HG03432 (cell line): Measurements from ENCODE around the gene SYMPK.

Experiments
- ATAC-seq: cut with Tn5 transposase; IDR thresholded peaks from one replicate; pipeline ENCODE4 v1.9.1; 2021; ENCODE audit warnings: mild to moderate bottlenecking, moderate library complexity; ENCODE audit not compliant: unreplicated experiment

The SYMPK gene

GRCh38 chr19:45782820-45783785, 79.8 kb downstream of the SYMPK start:
- ATAC-seq = no peak

DNA sequence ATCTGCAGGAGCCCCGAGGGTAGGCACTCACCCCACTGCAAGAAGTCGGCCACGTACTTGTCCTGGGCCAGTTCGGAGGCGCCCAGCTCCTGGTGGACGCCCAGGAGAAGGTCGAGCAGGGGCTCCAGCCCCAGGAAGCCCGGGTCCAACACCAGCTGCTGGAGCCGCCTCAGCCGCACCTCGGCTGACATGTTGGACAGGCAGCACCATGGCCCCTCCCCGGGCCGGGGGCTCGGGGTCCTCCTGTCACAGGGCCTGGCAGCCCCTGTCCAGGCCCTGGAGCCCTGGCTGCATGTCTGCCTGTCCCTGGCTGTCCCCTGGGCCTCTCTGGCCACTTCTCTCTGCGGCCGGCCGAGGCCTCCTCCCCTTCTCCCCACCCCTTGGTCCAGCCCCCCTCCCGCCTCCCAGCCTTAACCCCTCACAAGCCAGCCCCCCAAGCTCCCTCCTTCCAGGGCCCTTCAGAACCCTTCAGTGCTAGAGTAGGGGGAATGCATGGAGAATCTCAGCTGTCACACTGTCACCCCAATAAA, 80.7 kb downstream of the SYMPK start, which contains the start of gene DMPK:
TSS of gene DMPK (minus strand) at position 329 of the 530 bp plus-strand sequence. CDS start at position 191, 138 bp downstream.
- no peak for ATAC-seq

- ATAC-seq = no peak
Measured at GRCh38 chr19:45781214-45782161, 81.5 kb downstream of the SYMPK start.

DNA sequence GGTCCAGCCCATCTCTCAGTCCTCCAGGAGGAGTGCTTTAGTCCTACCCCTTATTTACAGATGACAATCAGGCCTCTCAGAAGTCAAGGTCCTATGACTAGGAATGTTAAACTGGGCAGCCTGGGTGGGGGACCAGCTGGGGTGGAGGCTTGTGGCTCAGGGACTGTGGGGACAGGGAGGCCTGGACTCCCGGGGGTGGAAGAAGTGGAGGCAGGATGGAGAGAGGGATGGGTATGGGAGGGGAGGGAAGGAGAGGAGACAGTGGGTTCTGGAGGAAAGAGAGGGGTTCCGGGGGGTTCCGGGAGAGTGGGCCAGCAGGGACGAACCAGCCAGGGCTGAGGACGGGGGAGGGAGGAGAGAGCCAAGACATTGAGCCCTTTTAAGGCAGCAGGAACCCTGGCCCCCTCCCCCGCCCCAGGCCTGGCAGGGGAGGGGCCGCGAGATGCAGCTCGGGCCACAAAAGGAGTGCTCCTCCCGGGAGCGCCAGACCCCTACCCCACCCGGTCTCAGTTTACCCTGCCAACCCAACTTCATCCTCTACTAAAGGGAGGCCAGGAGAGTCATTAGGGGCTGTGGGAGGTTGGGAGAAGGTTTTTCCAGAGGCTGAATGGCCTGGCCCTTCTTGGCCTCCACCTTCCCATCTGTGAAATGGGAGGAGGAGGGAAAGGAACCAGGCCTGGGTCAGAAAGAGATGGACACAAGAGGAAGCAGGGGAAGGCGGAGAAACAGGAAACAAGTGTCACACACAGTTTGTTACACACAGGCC, 82.3 kb downstream of the SYMPK start:
- no peak for ATAC-seq

GRCh38 chr19:45780146-45780447, 82.8 kb downstream of the SYMPK start:
- no peak for ATAC-seq

DNA sequence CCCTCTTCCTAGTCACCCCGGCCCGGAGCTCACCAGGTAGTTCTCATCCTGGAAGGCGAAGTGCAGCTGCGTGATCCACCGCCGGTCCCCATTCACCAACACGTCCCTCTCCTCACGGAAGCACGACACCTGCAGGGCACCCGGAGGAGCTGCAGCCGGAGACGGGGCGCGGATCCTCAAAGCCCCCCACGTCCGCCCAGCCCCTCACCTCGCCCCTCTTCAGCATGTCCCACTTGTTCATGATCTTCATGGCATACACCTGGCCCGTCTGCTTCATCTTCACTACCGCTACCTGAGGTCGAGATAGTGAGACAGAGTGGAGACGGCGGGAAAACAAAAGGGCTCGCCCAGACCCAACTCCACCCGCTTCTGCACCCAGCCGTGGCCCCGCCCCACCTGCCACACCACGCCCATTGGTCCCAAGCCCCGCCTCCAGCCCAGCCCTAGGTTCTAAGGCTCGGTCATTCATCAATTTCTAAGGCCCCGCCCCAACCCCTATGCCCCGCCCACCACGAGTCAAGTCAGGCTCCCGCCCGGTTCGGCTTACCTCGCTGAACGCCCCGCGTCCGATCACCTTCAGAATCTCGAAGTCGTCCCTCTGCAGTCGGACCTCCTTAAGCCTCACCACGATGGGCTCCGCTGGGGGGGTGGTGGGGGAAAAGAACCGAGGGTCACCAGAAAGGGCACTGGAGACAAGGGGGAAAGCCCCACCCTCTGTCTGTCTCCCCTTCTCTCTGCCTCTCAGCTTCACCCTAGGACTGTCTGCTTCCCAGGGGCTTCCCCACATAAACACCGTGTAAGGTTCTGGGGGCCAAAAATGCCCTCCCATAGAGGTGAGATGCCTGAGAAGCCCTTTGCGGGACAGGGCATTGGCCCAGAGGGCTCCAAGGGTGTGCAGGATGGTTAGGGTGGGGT, 83.5 kb downstream of the SYMPK start:
- peak; percentile 75 for ATAC-seq

- ATAC-seq = no peak
Measured at GRCh38 chr19:45778010-45778661, 84.8 kb downstream of the SYMPK start.

DNA sequence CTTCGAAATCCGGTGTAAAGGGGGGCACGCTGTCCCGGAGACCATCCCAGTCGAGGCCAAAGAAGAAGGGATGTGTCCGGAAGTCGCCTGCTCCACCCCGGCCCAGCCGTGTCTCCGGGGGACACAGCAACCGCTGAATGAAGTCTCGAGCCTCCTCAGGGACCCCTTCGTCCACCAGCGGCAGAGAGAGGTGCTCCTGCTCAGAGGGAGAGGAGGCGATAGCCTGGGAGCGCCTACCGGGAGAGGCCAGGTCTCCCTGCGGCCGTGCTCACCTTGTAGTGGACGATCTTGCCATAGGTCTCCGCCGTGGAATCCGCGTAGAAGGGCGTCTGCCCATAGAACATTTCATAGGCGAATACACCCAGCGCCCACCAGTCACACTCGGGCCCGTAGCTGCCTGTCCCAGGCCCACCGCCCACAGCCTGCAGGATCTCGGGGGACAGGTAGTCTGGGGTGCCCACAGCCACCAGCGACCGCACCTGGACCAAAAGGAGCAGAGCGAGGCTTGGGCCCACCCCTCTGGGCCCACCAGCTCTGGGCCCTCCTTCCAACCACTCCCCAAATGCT, 85.5 kb downstream of the SYMPK start:
- ATAC-seq = no peak

GRCh38 chr19:45774765-45775164, 88.2 kb downstream of the SYMPK start:
- no peak for ATAC-seq

DNA sequence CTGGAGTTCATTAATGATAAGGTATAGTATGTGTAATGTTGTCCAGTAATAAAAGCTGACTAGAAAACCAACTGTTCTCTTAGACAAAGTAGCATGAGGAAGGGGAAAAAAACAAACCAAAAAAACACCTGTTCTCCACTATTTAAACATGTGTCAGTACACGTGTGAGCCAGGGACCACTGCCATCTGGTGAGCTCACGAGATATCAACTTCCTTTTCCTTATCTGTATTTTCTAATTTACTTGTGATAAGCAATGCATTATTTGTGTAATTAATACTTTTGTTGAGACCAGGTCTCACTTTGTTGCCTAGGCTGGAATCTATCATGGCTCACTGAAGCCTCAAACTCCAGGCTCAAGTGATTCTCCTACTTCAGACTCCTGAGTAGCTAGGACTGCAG, 89.6 kb downstream of the SYMPK start:
- ATAC-seq = no peak

DNA sequence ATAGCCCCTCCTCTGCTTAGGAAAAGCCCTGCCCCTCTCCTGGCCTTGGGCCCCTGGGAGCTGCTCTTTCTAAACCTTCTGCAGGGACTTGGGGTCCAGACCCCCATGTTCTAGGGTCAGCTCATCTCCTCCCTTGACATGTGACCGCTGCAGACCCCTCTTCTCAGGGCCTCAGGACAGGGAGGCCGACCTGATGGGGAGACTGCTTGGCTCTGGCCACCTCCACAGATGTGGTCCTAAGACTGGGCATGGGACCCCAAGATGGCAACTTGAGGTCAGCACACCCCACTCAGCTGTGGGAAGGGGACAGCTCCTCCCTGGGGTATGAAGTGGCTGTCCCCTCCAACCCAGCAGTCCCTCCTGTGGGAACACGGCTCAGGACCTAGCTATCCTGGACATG, 90.0 kb downstream of the SYMPK start:
- no peak for ATAC-seq

- ATAC-seq = no peak
Measured at GRCh38 chr19:45772130-45772840, 90.7 kb downstream of the SYMPK start.

DNA sequence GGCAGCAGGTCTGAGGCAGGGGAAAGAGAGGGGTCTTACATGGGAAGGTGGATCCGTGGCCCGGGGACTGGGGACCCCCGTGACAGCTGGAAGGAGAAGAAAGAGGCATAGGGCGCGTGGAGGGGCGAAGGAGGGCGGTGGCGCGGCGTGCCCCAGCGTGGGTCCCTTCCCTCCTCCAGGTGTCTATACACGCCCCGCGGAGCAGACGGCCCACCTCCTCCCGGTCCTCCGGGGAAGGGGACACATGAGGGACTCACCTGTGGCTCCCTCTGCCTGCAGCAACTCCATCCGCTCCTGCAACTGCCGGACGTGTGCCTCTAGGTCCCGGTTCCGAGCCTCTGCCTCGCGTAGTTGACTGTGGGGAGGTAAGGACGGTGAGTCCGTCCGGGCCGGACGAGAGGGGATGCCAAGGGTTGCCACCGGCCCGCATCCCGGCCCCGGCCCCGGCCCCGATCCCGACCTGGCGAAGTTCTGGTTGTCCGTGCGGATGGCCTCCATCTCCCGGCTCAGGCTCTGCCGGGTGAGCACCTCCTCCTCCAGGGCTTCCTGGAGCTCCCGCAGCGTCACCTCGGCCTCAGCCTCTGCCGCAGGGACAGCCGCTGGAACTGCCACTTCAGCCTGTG, 91.5 kb downstream of the SYMPK start:
- ATAC-seq = no peak

DNA sequence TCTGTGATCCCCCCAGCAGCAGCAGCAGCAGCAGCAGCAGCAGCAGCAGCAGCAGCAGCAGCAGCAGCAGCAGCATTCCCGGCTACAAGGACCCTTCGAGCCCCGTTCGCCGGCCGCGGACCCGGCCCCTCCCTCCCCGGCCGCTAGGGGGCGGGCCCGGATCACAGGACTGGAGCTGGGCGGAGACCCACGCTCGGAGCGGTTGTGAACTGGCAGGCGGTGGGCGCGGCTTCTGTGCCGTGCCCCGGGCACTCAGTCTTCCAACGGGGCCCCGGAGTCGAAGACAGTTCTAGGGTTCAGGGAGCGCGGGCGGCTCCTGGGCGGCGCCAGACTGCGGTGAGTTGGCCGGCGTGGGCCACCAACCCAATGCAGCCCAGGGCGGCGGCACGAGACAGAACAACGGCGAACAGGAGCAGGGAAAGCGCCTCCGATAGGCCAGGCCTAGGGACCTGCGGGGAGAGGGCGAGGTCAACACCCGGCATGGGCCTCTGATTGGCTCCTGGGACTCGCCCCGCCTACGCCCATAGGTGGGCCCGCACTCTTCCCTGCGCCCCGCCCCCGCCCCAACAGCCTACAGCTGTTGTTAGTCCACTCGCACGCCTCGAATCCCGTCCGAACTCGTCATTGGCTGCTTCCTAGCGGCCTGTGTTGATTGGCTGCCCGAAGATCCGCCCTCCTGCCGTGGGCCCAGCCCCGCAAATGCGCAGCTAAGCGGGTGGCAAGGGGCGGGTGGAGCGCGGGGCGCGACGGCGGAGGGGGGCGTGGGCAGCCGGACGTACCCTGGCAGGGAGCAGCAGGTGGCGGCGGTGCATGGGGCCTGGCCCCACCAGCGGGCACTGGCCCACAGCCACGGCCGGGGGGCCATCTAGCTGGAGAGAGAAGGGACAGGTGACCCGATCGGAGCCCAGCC, 92.5 kb downstream of the SYMPK start:
- peak; percentile 54 for ATAC-seq

GRCh38 chr19:45769821-45770191, 93.1 kb downstream of the SYMPK start:
- peak; percentile 11 for ATAC-seq

GRCh38 chr19:45768984-45769782, 93.8 kb downstream of the SYMPK start, which contains the start of gene SIX5:
TSS of gene SIX5 (minus strand) at chr19:45769252. CDS start at chr19:45768844, 408 bp downstream.
- ATAC-seq = peak; percentile 64
